Activated CD4-positive, alpha-beta T cell treated with anti-CD3 and anti-CD28 coated beads for 24 hours (primary cell): ENCODE results near the gene IQCE.

Source experiments
- DNase-seq, 2 donors: peaks; one replicate each; pipeline ENCODE4 v3.0.0-alpha.2; 2020; ENCODE audit warnings: low read depth in 2 of 2

Gene IQCE

GRCh38 chr7:2646680-2647571 is 88.1 kb downstream of the IQCE start:
- no peak for DNase-seq

GRCh38 chr7:2647594-2648172 is 88.9 kb downstream of the IQCE start:
- no peak for DNase-seq

- DNase-seq, result no peak
Measured at GRCh38 chr7:2649139-2649838, 90.5 kb downstream of the IQCE start.

- no peak for DNase-seq
Measured at GRCh38 chr7:2649991-2650390, 91.2 kb downstream of the IQCE start.

- DNase-seq, result no peak
Measured at GRCh38 chr7:2650451-2650850, 91.7 kb downstream of the IQCE start.

GRCh38 chr7:2651336-2651735 is 92.6 kb downstream of the IQCE start:
- no peak for DNase-seq

GRCh38 chr7:2651847-2652735 is 93.3 kb downstream of the IQCE start:
- DNase-seq, result no peak

- no peak for DNase-seq
Measured at GRCh38 chr7:2652736-2653060, 93.9 kb downstream of the IQCE start.

- DNase-seq, result no peak
Measured at GRCh38 chr7:2654059-2654458, 95.3 kb downstream of the IQCE start.

GRCh38 chr7:2655870-2656614 is 97.3 kb downstream of the IQCE start:
- DNase-seq, result no peak

- DNase-seq, result no peak
Measured at GRCh38 chr7:2657208-2657607, 98.4 kb downstream of the IQCE start.

- DNase-seq, result no peak
Measured at GRCh38 chr7:2657920-2658671, 99.3 kb downstream of the IQCE start.

- no peak for DNase-seq
Measured at GRCh38 chr7:2658941-2659340, 100.2 kb downstream of the IQCE start.

- no peak for DNase-seq
Measured at GRCh38 chr7:2659556-2660358, 101.0 kb downstream of the IQCE start.

GRCh38 chr7:2660359-2661095 is 101.7 kb downstream of the IQCE start:
- no peak for DNase-seq

GRCh38 chr7:2661096-2661449 is 102.3 kb downstream of the IQCE start:
- DNase-seq, result no peak

- DNase-seq, result no peak
Measured at GRCh38 chr7:2661602-2662272, 103.0 kb downstream of the IQCE start.
